T follicular helper cell (primary cell): ENCODE results near the gene CASKIN1.
"Not testable (repeated sequence)": the region's sequence is repeated elsewhere in the genome, so short reads cannot be mapped to it uniquely, and the experiment has no call there.

Experiments used
- DNase-seq: peaks from one replicate; pipeline ENCODE4 v3.0.0-alpha.2; 2020; ENCODE audit warnings: low read depth

Gene CASKIN1

DNA sequence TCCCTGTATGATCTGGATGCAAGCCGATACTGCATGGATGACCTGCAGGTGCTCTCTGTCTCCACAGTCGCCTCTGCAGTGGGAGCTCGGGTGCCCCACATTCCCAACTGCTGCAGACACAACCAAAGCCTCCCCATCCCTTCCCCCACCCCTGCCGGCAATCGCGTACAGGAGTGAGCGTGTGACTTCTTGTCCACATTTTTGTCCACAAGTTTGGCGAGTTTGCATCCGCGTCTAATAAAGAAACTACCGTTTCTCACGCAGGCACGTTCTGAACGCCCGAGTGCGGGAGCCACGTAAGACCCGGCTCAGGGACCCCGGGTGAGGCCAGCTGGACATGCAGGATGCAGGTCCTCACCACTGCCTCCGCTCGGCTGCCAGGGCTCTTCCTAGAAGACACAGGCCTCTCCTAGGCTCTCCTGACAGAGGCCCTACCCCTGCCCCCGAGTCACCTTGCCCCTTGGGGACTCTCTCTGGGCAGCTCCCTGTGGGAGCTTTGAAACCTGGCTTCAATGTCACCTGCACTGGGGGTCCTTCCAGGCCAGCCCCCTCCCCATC lies 66.4 kb downstream of the CASKIN1 start:
- DNase-seq, result not testable (repeated sequence)

DNA sequence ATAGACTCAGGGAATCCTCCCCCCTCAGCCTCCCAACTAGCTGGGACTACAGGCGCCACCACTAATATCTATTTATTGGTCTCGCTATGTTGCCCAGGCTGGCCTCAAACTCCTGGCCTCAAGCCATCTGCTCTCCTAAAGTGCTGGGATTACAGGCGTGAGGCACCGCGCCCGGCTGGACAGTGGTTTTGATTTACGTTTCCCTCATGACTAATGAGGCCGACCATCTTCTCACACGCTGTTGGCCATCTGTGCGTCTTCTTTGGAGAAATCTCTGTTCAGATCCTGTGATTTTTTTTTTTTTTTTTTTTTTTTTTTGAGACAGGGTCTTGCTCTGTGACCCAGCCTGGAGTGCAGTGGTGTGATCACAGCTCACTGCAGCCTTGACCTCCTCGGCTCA lies 67.2 kb downstream of the CASKIN1 start:
- DNase-seq, result not testable (repeated sequence)

DNA sequence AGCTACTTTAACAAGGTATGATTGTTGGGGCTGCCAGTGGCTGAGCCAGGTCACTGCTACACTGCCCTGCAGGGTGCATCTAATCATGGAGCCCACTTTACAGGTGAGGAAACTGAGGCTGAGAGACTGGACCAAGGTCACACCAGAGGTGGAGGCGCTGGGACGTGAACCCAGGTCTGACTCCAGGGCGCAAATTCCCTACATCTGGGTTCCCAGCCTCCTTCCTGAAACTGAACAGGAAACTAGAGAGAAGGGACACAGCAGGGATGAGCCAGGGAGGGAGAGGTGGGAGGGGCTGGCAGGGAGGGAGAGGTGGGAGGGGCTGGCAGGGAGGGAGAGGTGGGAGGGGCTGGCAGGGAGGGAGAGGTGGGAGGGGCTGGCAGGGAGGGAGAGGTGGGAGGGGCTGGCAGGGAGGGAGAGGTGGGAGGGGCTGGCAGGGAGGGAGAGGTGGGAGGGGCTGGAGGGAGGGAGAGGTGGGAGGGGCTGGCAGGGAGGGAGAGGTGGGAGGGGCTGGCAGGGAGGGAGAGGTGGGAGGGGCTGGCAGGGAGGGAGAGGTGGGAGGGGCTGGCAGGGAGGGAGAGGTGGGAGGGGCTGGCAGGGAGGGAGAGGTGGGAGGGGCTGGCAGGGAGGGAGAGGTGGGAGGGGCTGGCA lies 68.7 kb downstream of the CASKIN1 start:
- not testable (repeated sequence) for DNase-seq
